Measurements from ENCODE around the gene RAC3. TPM values are rescaled to one million over a fixed set of nuclear protein-coding genes. Genes with fewer than 3 reads are reported as not detected.

The RAC3 gene
- total RNA-seq, 1 experiment from 2014 or later = 9.3 TPM

DNA sequence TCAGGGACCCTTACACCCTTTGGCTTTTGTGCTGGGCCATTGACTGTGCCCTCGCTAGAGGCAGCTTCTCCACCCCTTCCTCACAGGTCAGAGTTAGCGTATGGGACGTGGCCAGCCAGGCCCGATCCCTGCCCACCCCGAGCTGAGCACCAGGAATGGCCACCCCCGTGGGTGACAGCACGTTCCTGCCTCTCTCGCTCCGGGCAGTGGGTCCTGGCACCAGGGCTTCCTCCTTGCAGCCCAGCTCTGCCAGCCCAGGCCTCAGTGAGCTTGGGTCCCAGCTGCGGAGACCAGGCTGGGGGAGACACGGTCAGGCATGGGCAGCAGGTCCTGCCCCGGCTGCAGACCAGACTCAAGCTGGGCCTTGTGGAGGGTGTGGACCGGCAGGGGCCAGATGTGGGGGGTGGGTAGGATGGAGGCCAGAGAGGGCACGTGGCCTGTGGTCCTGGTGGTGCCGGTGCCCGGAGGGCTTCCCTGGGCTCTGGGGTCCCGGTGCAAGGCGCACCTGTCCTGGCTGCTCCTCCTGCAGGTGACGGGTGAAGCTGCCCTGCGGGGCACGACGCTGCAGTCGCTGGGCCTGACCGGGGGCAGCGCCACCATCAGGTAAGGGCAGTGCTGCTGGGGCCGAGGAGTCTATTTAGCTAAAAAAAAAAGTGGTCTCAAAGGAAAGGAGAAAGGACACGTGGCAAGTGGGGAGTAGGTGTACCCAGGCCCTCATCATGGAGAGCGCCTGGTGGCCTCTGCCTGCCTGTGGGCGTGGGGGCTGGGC, 35.8 kb upstream of the RAC3 start:
- intact Hi-C loops (cut with micrococcal nuclease; ENCODE audit: unreplicated experiment) = no loop called here
- no peak overlapping the region for H3K27ac Mint-ChIP-seq (ENCODE audit: unreplicated experiment)
- CTCF ChIA-PET = interaction anchor here (1.1 kb wide), 1 partner anchor 8 kb away, joined by 3 read pairs; no protein-coding TSS in a partner anchor
- peaks cover 20% of the 10 kb centered on the region for H3K36me3 Mint-ChIP-seq (ENCODE audit: insufficient read depth, unreplicated experiment)
- BruUV-seq (replicated peaks) = no TSS peak
- DNase-seq = no peak
- TF ChIP-seq, protein P1, sequence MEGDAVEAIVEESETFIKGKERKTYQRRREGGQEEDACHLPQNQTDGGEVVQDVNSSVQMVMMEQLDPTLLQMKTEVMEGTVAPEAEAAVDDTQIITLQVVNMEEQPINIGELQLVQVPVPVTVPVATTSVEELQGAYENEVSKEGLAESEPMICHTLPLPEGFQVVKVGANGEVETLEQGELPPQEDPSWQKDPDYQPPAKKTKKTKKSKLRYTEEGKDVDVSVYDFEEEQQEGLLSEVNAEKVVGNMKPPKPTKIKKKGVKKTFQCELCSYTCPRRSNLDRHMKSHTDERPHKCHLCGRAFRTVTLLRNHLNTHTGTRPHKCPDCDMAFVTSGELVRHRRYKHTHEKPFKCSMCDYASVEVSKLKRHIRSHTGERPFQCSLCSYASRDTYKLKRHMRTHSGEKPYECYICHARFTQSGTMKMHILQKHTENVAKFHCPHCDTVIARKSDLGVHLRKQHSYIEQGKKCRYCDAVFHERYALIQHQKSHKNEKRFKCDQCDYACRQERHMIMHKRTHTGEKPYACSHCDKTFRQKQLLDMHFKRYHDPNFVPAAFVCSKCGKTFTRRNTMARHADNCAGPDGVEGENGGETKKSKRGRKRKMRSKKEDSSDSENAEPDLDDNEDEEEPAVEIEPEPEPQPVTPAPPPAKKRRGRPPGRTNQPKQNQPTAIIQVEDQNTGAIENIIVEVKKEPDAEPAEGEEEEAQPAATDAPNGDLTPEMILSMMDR (IDR thresholded peaks at IDR 0.05; ENCODE audit: unreplicated experiment) = no peak
- no peaks in the 10 kb centered on the region for H3K9me3 Mint-ChIP-seq (ENCODE audit: low read depth, unreplicated experiment)
- no peaks in the 10 kb centered on the region for H3K27me3 Mint-ChIP-seq (ENCODE audit: unreplicated experiment)
- peaks cover 12% of the 10 kb centered on the region for H3K4me1 Mint-ChIP-seq (ENCODE audit: low read depth, unreplicated experiment)
- H3K4me3 Mint-ChIP-seq (ENCODE audit: low read depth, unreplicated experiment) = no peak overlapping the region

DNA sequence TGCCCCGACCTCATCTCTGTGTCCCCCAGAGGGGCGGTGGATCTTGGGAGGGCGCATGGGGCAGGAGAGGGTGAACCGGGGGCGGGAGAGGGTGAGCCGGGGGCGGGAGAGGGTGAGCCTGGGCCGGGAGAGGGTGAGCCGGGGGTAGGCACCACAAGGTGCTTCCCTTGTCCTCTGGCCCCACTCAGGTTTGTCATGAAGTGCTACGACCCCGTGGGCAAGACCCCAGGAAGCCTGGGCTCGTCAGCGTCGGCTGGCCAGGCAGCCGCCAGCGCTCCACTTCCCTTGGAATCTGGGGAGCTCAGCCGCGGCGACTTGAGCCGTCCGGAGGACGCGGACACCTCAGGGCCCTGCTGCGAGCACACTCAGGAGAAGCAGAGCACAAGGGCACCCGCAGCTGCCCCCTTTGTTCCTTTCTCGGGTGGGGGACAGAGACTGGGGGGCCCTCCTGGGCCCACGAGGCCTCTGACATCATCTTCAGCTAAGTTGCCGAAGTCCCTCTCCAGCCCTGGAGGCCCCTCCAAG, 35.2 kb upstream of the RAC3 start:
- BruUV-seq (replicated peaks) = no TSS peak
- no peak for DNase-seq
- H3K4me3 Mint-ChIP-seq (ENCODE audit: low read depth, unreplicated experiment) = no peak overlapping the region
- intact Hi-C loops (cut with micrococcal nuclease; ENCODE audit: unreplicated experiment) = no loop called here
- H3K4me1 Mint-ChIP-seq (ENCODE audit: low read depth, unreplicated experiment) = peaks cover 6% of the 10 kb centered on the region
- peaks cover 20% of the 10 kb centered on the region for H3K36me3 Mint-ChIP-seq (ENCODE audit: insufficient read depth, unreplicated experiment)
- TF ChIP-seq, protein P1 (IDR thresholded peaks at IDR 0.05; ENCODE audit: unreplicated experiment) = no peak
- no peaks in the 10 kb centered on the region for H3K9me3 Mint-ChIP-seq (ENCODE audit: low read depth, unreplicated experiment)
- H3K27me3 Mint-ChIP-seq (ENCODE audit: unreplicated experiment) = no peaks in the 10 kb centered on the region
- no peak overlapping the region for H3K27ac Mint-ChIP-seq (ENCODE audit: unreplicated experiment)
- CTCF ChIA-PET = no interaction called here

DNA sequence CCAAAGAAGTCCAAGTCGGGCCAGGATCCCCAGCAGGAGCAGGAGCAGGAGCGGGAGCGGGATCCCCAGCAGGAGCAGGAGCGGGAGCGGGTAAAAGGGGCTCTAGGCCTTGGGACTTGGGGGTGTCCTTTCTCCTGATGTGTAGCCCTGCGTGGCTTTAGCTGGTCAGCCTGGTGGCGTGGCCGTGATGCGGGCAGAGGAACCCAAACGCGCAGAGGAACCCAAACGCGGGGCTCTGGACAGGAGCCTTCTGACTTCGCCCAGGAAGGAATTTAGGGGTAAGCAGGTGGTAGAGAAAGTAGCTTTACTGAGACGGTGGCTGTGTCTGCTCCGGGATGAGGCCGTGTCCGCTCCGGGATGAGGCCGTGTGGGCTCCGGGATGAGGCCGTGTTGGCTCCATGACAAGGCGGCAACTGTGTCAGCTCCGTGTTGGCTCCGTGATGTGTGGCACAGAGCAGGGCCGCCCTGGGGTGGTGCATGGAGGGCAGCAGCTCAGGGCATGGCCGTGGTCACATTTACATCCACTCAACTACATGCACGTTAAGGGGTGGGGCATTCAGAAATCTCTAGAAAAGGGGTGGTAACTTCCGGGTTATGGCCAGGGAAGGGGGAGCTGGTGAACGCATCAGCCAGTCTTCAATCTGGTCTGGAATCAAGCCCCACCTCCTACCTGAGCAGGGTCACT, 34.6 kb upstream of the RAC3 start:
- no peaks in the 10 kb centered on the region for H3K4me1 Mint-ChIP-seq (ENCODE audit: low read depth, unreplicated experiment)
- H3K4me3 Mint-ChIP-seq (ENCODE audit: low read depth, unreplicated experiment) = no peak overlapping the region
- intact Hi-C loops (cut with micrococcal nuclease; ENCODE audit: unreplicated experiment) = no loop called here
- no TSS peak for BruUV-seq (replicated peaks)
- CTCF ChIA-PET = interaction anchor here (0.6 kb wide), 1 partner anchor 546 kb away, joined by 4 read pairs; no protein-coding TSS in a partner anchor
- DNase-seq = no peak
- H3K9me3 Mint-ChIP-seq (ENCODE audit: low read depth, unreplicated experiment) = no peaks in the 10 kb centered on the region
- H3K27me3 Mint-ChIP-seq (ENCODE audit: unreplicated experiment) = no peaks in the 10 kb centered on the region
- H3K27ac Mint-ChIP-seq (ENCODE audit: unreplicated experiment) = no peak overlapping the region
- TF ChIP-seq, protein P1 (IDR thresholded peaks at IDR 0.05; ENCODE audit: unreplicated experiment) = no peak
- H3K36me3 Mint-ChIP-seq (ENCODE audit: insufficient read depth, unreplicated experiment) = peaks cover 20% of the 10 kb centered on the region

DNA sequence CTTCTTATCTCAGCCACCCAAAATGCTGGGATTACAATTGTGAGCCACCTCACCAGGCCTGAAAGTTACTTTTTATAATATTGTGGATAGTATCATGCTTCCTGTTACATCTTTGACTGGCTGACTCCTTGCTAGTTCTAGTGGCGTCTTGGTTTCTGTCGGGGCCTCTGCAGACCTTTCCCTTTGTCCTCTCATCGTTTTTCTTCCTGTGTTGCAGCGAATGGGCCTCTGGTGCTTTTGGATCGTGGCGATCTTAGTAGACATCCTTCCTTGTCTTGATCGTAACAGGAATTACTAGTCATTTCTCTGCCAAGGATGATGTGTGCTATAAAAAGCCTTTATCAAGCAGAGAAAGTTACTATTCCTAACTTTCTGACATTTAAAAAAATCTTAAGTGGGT, 33.3 kb upstream of the RAC3 start:
- no peak overlapping the region for H3K4me3 Mint-ChIP-seq (ENCODE audit: low read depth, unreplicated experiment)
- BruUV-seq (replicated peaks) = no TSS peak
- no peak overlapping the region for H3K27ac Mint-ChIP-seq (ENCODE audit: unreplicated experiment)
- DNase-seq = no peak
- TF ChIP-seq, protein P1 (IDR thresholded peaks at IDR 0.05; ENCODE audit: unreplicated experiment) = no peak
- CTCF ChIA-PET = no interaction called here
- H3K27me3 Mint-ChIP-seq (ENCODE audit: unreplicated experiment) = no peaks in the 10 kb centered on the region
- intact Hi-C loops (cut with micrococcal nuclease; ENCODE audit: unreplicated experiment) = no loop called here
- peaks cover 20% of the 10 kb centered on the region for H3K36me3 Mint-ChIP-seq (ENCODE audit: insufficient read depth, unreplicated experiment)
- H3K9me3 Mint-ChIP-seq (ENCODE audit: low read depth, unreplicated experiment) = no peaks in the 10 kb centered on the region
- H3K4me1 Mint-ChIP-seq (ENCODE audit: low read depth, unreplicated experiment) = no peaks in the 10 kb centered on the region

All from Calu3 (cell line).